IPS DF 19.7 (cell line): Measurements from ENCODE around the gene ZNF267.
"Not testable (repeated sequence)": the region's sequence is repeated elsewhere in the genome, so short reads cannot be mapped to it uniquely, and the experiment has no call there.

Source experiments
- DNase-seq: peaks from one replicate; pipeline ENCODE4 v3.0.0-alpha.2; 2013; ENCODE audit warnings: low read depth, low spot score

Gene ZNF267

GRCh38 chr16:31877876-31878642 lies 4.5 kb downstream of the ZNF267 start:
- DNase-seq = no peak

GRCh38 chr16:31879937-31880321 lies 6.3 kb downstream of the ZNF267 start:
- DNase-seq = no peak

- no peak for DNase-seq
Measured at GRCh38 chr16:31880322-31880979, 6.8 kb downstream of the ZNF267 start.

GRCh38 chr16:31886227-31886626 lies 12.6 kb downstream of the ZNF267 start:
- DNase-seq = no peak

DNA sequence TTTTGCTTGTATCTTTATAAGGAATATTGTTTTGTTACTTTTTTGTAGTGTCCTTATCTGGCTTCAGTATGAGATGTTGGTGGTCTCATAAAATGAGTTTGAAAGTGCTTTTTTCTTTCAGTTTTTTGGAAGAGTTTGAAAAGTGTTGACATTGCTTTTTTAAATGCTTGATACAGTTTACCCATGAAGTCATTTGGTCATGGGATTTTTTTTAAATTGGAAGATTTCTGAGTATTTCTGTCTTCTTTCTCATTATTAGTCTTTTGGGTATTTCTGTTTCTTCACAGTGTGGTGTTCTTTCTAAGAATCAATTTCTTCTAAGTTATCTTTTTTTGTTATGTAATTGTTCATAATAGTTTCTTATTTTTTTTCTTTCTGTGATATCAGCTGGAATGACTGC lies 15.1 kb downstream of the ZNF267 start:
- DNase-seq = no peak

- not testable (repeated sequence) for DNase-seq
Measured at GRCh38 chr16:31892111-31892510, 18.5 kb downstream of the ZNF267 start.

- no peak for DNase-seq
Measured at GRCh38 chr16:31893824-31894223, 20.2 kb downstream of the ZNF267 start.

- DNase-seq = no peak
Measured at GRCh38 chr16:31897283-31897682, 23.7 kb downstream of the ZNF267 start.

- no peak for DNase-seq
Measured at GRCh38 chr16:31899505-31899904, 25.9 kb downstream of the ZNF267 start.

- not testable (repeated sequence) for DNase-seq
Measured at GRCh38 chr16:31904571-31904970, 31.0 kb downstream of the ZNF267 start.

GRCh38 chr16:31913668-31914067 lies 40.1 kb downstream of the ZNF267 start:
- DNase-seq = no peak

GRCh38 chr16:31916056-31916488 lies 42.5 kb downstream of the ZNF267 start:
- DNase-seq = no peak

DNA sequence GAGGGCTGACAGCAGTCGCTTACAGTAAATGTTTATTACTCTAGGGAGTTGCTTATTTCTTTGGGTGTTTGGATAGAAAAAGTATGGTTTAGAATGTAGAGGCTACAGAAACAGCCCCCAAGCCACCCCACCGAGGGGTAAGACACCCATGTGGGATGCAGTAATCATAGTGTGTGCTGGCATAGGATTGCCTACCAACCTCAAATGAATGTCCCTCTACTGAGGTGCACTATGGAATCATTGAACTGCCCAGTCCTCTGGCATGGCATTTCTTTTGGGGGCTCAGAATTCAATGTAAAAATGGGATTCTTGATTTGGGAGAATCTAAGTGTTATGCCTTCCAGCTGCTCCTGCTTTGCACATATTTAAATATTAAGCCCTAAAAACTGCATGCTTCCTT lies 46.8 kb downstream of the ZNF267 start:
- DNase-seq = no peak

DNA sequence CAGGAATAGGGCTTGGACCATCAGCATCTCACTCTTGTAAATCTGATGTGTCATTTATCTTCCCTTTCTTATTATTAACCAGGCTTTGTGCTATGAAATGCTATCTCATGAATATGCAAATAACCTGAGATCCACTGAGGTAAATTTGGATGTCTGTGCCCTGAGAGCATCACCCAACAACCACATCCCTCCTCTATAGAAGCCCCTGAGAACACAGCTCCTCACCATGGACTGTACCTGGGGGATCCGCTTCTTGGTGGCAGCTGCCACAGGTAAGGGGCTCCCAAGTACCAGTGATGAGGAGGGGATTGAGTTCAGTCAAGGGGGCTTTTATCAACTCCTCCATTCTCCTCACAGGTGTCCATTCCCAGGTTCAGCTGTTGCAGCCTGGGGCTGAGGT lies 78.2 kb downstream of the ZNF267 start:
- not testable (repeated sequence) for DNase-seq

DNA sequence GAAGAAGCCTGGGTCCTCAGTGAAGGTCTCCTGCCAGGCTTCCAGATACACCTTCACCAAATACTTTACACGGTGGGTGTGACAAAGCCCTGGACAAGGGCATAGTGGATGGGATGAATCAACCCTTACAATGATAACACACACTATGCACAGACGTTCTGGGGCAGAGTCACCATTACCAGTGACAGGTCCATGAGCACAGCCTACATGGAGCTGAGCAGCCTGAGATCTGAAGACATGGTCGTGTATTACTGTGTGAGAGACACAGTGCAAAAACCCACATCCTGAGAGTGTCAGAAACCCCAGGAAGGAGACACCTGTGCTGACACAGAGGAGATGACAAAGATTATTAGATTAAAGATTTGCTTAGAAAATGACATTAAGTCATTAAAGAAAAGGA lies 78.6 kb downstream of the ZNF267 start:
- DNase-seq = not testable (repeated sequence)

DNA sequence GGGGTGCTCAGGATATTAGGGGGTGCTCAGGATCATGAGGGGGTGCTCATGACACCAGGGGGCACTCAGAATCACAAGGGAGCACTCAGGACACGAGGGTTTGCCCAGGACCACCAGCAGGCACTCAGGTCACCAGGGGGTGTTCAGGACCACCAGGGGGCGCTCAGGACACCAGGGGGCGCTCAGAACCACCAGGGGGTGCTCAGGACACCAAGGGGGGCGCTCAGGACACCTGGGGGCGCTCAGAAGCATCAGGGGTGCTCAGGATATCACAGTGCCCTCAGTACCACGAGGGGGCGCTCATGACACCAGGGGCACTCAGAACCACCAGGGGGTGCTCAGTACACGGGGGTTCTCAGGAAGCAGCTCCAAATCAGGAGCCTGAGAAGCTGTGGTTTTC lies 82.6 kb downstream of the ZNF267 start:
- not testable (repeated sequence) for DNase-seq

- not testable (repeated sequence) for DNase-seq
Measured at GRCh38 chr16:31960186-31960910, 86.7 kb downstream of the ZNF267 start.
